ENCODE data around the gene PDE1C.

The PDE1C gene

DNA sequence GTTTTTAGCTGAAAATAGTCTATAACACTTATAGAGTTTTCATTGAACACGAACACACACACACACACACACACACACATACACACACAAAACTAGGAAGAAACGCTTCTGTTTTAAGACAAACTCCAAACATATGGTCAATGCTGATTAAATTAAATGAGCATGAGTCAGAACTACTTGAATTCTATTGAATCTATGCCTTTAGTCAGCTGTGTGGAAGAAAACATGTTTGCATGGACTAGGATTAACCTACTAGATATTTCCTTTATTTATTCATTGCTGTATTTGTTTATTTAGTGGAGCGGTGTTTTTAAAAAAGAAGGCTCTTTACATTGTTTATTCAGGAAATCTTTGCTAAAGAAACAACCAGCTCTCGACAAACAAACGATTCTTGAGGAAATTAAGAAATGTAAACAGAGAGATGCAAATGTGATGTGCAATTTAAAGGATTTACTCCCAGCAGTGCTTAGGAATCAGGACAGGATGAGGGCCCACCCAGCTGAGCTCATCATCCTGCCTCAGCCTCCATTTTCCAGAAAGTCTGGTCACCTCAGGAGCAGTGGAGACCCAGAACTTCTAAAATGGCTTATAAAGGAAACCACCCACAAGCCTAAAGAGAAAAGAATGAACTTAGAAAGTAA, 83.2 kb downstream of the PDE1C start:
- POLR2A ChIA-PET, result no interaction called here
- TF ChIP-seq L3MBTL2 (conservative IDR thresholded peaks at IDR 0.05) (no peak), ARNT (IDR thresholded peaks at IDR 0.05) (no peak), FOXK2 (IDR thresholded peaks at IDR 0.05) (no peak), PKNOX1 (IDR thresholded peaks at IDR 0.05) (no peak), NFRKB (IDR thresholded peaks at IDR 0.05) (no peak), FOXM1 (IDR thresholded peaks at IDR 0.05; ENCODE audit: borderline replicate concordance) (no peak), HDGF (IDR thresholded peaks at IDR 0.05; ENCODE audit: borderline replicate concordance) (no peak), ZNF384 (IDR thresholded peaks at IDR 0.05) (no peak), LEF1 (IDR thresholded peaks at IDR 0.05; ENCODE audit: borderline replicate concordance) (no peak)
- CTCF ChIA-PET, result no interaction called here
- DNase-seq (ENCODE audit: extremely low spot score), result no peak

DNA sequence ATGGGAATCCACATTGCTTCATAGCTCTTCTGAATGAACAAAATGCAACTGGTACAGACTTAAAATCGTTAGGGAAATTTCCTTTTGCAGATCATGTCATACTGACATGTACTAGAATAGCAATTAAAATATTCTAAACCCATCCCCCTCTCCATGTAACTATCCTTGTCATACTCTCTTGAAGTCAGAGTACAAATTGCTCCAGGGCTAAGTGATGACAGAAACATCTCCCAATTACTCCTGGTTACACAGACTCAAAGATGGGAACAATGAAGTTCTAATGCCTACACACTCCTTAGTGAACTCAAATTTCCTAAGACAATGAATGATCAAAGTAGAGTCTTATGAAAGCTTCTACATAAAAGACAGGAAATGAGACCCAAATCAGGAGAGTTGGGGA, 87.2 kb downstream of the PDE1C start:
- TF ChIP-seq BHLHE40 (IDR thresholded peaks at IDR 0.05; ENCODE audit: borderline replicate concordance) (no peak), HDGF (IDR thresholded peaks at IDR 0.05; ENCODE audit: borderline replicate concordance) (no peak), TARDBP (IDR thresholded peaks at IDR 0.05) (no peak), ELF4 (IDR thresholded peaks at IDR 0.05) (no peak), ZNF384 (IDR thresholded peaks at IDR 0.05) (no peak), ARNT (IDR thresholded peaks at IDR 0.05) (no peak), SP1 (IDR thresholded peaks at IDR 0.05) (no peak), LEF1 (IDR thresholded peaks at IDR 0.05; ENCODE audit: borderline replicate concordance) (no peak)
- POLR2A ChIA-PET, result no interaction called here
- CTCF ChIA-PET, result no interaction called here
- no peak for DNase-seq (ENCODE audit: extremely low spot score)

DNA sequence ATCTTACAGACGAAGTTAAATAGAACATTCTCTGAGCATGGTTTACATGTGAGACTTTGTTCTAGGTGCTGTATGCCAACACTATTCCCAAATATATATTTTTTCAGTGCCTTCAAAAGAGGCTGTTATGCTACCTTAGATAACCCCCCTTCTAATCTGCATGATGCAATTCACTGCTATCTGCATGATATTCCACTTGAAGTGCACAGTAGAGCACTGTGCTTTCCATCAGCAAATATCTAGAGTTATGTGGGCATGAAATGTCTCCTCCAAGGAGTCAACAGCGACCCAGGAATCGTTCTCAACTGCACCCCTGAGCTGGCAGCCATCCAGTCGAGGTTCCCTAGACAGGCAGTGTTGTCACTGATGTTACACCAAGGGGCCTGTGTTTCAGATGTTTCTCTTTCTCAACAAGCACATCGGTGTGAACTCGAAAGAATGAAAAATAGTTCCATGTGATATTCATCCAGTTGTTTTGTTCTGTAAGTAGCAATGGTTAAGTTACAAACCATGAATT, 88.3 kb downstream of the PDE1C start:
- POLR2A ChIA-PET, result no interaction called here
- CTCF ChIA-PET, result no interaction called here
- TF ChIP-seq LEF1 (IDR thresholded peaks at IDR 0.05; ENCODE audit: borderline replicate concordance), result no peak
- TF ChIP-seq BHLHE40 (IDR thresholded peaks at IDR 0.05; ENCODE audit: borderline replicate concordance), result no peak
- no peak for TF ChIP-seq SP1 (IDR thresholded peaks at IDR 0.05)
- DNase-seq (ENCODE audit: extremely low spot score), result no peak

GRCh38 chr7:31979690-31980330, 90.4 kb downstream of the PDE1C start:
- ChIA-PET CTCF (no interaction called here), POLR2A (no interaction called here)
- TF ChIP-seq CTBP1 (IDR thresholded peaks at IDR 0.05; ENCODE audit: borderline replicate concordance) (no peak), SP1 (IDR thresholded peaks at IDR 0.05) (no peak), PKNOX1 (IDR thresholded peaks at IDR 0.05) (no peak), ARNT (IDR thresholded peaks at IDR 0.05) (no peak)
- no peak for DNase-seq (ENCODE audit: extremely low spot score)

DNA sequence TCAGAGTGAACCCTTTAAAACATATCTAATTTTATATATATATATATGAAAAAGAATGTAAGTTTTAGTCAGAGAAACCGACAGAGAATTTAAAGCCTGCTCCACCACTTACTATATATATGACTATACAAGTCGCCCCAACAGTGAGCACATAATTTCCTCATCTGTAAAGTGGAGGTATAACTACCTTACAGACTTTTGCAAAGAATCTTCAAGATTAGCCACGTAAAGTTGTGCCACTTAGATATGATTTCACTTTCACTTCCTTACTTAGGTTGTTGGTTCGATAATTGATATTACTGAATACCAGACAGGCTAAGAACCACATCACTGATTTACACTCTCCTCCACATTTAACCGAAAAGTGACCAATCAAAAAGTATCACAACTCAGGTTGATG, 94.7 kb downstream of the PDE1C start:
- no peak for DNase-seq (ENCODE audit: extremely low spot score)
- POLR2A ChIA-PET, result no interaction called here
- TF ChIP-seq ELF4 (IDR thresholded peaks at IDR 0.05) (no peak), FOXA1 (IDR thresholded peaks at IDR 0.05) (no peak), NFRKB (IDR thresholded peaks at IDR 0.05) (no peak), BHLHE40 (IDR thresholded peaks at IDR 0.05; ENCODE audit: borderline replicate concordance) (no peak), CTBP1 (IDR thresholded peaks at IDR 0.05; ENCODE audit: borderline replicate concordance) (no peak), SUZ12 (IDR thresholded peaks at IDR 0.05) (no peak)
- CTCF ChIA-PET, result no interaction called here

GRCh38 chr7:31974351-31974750, 95.9 kb downstream of the PDE1C start:
- DNase-seq (ENCODE audit: extremely low spot score), result no peak
- no peak for TF ChIP-seq ZNF384 (IDR thresholded peaks at IDR 0.05)
- TF ChIP-seq LEF1 (IDR thresholded peaks at IDR 0.05; ENCODE audit: borderline replicate concordance), result no peak
- no peak for TF ChIP-seq SP1 (IDR thresholded peaks at IDR 0.05)
- TF ChIP-seq PKNOX1 (IDR thresholded peaks at IDR 0.05), result no peak
- no peak for TF ChIP-seq L3MBTL2 (conservative IDR thresholded peaks at IDR 0.05)
- TF ChIP-seq HDGF (IDR thresholded peaks at IDR 0.05; ENCODE audit: borderline replicate concordance), result no peak
- no peak for TF ChIP-seq NFRKB (IDR thresholded peaks at IDR 0.05)
- no peak for TF ChIP-seq FOXA1 (IDR thresholded peaks at IDR 0.05)
- no peak for TF ChIP-seq FOXM1 (IDR thresholded peaks at IDR 0.05; ENCODE audit: borderline replicate concordance)
- no peak for TF ChIP-seq FOXK2 (IDR thresholded peaks at IDR 0.05)
- no peak for TF ChIP-seq ELF4 (IDR thresholded peaks at IDR 0.05)
- TF ChIP-seq ARNT (IDR thresholded peaks at IDR 0.05), result no peak
- CTCF ChIA-PET, result no interaction called here
- POLR2A ChIA-PET, result no interaction called here

GRCh38 chr7:31971049-31971667, 99.0 kb downstream of the PDE1C start:
- no peak for DNase-seq (ENCODE audit: extremely low spot score)
- CTCF ChIA-PET, result interaction anchor here (0.5 kb wide), 1 partner anchor 63 kb away, joined by 4 read pairs; no protein-coding TSS in a partner anchor
- TF ChIP-seq L3MBTL2 (conservative IDR thresholded peaks at IDR 0.05) (no peak), NFRKB (IDR thresholded peaks at IDR 0.05) (no peak), FOXA1 (IDR thresholded peaks at IDR 0.05) (no peak), FOXK2 (IDR thresholded peaks at IDR 0.05) (no peak), CTBP1 (IDR thresholded peaks at IDR 0.05; ENCODE audit: borderline replicate concordance) (no peak), ELF4 (IDR thresholded peaks at IDR 0.05) (no peak), ARNT (IDR thresholded peaks at IDR 0.05) (no peak), TARDBP (IDR thresholded peaks at IDR 0.05) (no peak), ZNF384 (IDR thresholded peaks at IDR 0.05) (no peak), FOXM1 (IDR thresholded peaks at IDR 0.05; ENCODE audit: borderline replicate concordance) (no peak), LEF1 (IDR thresholded peaks at IDR 0.05; ENCODE audit: borderline replicate concordance) (no peak), HDGF (IDR thresholded peaks at IDR 0.05; ENCODE audit: borderline replicate concordance) (no peak), SP1 (IDR thresholded peaks at IDR 0.05) (no peak), PKNOX1 (IDR thresholded peaks at IDR 0.05) (no peak), BHLHE40 (IDR thresholded peaks at IDR 0.05; ENCODE audit: borderline replicate concordance) (no peak), SUZ12 (IDR thresholded peaks at IDR 0.05) (no peak)
- POLR2A ChIA-PET, result no interaction called here
